ENCODE results near the gene ARAP2.

The ARAP2 gene

DNA sequence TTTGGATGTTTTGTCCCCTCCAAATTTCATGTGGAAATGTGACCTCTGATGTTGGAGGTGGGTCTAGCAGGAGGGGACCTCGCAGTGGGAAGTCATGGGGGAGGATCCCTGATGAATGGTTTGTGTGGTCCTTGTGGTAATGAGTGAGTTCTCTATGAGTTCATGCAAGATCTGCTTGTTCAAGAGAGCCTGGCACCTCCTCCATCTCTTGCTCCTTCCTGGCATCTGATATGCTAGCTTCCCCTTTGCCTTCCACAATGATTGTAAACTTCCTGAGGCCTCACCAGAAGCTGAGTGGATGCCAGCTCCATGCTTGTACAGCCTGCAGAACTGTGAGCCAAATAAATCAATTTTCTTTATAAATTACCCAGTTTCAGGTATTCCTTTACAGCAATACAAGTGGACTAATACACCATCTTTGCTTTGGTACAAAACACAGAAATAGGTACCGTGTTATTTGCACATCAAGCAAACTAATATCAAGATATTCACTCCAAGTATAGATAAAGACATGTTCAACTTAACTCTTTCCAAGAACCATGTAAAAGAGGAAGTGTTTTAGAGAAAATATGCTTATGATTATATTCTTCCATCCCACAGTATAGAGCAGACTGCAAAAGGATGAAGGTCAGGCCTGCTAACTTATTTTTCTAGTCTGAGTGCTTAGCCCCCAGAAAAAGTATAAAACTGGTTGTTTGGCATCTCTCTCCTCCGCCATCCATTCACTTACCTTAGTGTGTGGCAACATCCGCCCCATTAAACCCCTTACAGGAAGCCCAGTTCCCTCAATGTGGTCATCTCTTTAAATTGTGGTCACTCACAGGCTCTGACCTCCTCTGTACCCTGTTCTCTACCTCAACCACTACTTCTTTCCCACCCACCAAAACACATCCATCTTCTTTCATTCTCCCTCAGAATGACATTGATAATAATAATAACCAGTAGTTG lies 6.7 kb downstream of the ARAP2 start:
- Histone ChIP-seq H3K27me3 (ENCODE audit: control insufficient read depth, insufficient read depth, low read length, poor library complexity, severe bottlenecking) (no peaks in the 10 kb centered on the region), H3K9me3 (ENCODE audit: control insufficient read depth, low read length) (no peaks in the 10 kb centered on the region), H3K4me1 (ENCODE audit: control insufficient read depth, insufficient read depth, low read length) (no peaks in the 10 kb centered on the region), H3K4me3 (ENCODE audit: insufficient read depth, low read depth, low read length) (no peak overlapping the region), H3K27ac (ENCODE audit: insufficient read depth, low read depth, low read length, poor library complexity, severe bottlenecking) (no peak overlapping the region), H3K36me3 (ENCODE audit: control insufficient read depth, insufficient read depth, low read length) (no peaks in the 10 kb centered on the region)
- WGBS, 2 experiments, result 87 to 93% methylated on average over 4 of the region's 4 CpGs

DNA sequence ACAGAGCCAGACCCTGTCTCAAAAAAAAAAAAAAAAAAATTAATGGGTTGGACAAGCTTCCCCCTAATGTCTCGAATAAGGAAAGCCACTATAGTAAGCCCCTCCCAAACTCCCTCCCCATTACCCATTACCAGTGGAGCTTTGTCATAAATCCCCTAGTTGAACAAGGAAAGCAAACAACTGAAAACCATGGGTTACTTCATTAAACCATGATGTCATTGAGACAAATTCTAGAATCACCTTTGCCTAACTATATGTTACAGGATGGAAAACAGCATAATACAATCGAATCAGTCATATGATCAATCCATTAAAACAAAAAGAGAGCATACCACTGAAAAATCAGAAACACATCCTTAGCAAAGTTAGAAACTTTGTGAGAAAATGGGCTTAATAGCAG lies 8.2 kb downstream of the ARAP2 start:
- Histone ChIP-seq H3K27ac (ENCODE audit: insufficient read depth, low read depth, low read length, poor library complexity, severe bottlenecking) (no peak overlapping the region), H3K9me3 (ENCODE audit: control insufficient read depth, low read length) (no peaks in the 10 kb centered on the region), H3K4me1 (ENCODE audit: control insufficient read depth, insufficient read depth, low read length) (no peaks in the 10 kb centered on the region), H3K27me3 (ENCODE audit: control insufficient read depth, insufficient read depth, low read length, poor library complexity, severe bottlenecking) (no peaks in the 10 kb centered on the region), H3K4me3 (ENCODE audit: insufficient read depth, low read depth, low read length) (no peak overlapping the region), H3K36me3 (ENCODE audit: control insufficient read depth, insufficient read depth, low read length) (no peaks in the 10 kb centered on the region)
- WGBS, 2 experiments, result 86 to 92% methylated on average over 1 to 2 of the region's 2 CpGs

DNA sequence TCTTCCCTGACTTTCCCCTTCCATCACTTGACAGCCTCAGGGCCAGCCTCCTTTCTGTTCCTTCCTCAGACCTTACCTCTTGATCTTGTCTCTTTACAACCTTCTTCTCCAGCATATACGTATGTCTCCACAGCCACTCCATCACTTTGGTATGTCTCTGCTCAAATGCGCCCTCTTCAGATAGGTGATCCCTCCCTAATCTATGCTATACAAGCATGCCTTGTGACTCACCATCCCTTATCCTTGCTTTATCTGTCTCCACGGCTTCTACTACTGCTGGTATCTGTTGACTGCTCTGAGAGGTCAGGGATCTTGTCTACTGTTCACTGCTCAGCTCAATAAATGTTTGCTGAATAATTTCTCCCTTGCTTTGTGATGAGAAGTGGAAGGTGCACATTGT lies 9.0 kb downstream of the ARAP2 start:
- H3K9me3 ChIP-seq (ENCODE audit: control insufficient read depth, low read length), result no peaks in the 10 kb centered on the region
- WGBS, 2 experiments, result 73 to 74% methylated on average over 3 of the region's 3 CpGs
- no peaks in the 10 kb centered on the region for H3K36me3 ChIP-seq (ENCODE audit: control insufficient read depth, insufficient read depth, low read length)
- no peak overlapping the region for H3K4me3 ChIP-seq (ENCODE audit: insufficient read depth, low read depth, low read length)
- H3K27ac ChIP-seq (ENCODE audit: insufficient read depth, low read depth, low read length, poor library complexity, severe bottlenecking), result no peak overlapping the region
- H3K4me1 ChIP-seq (ENCODE audit: control insufficient read depth, insufficient read depth, low read length), result no peaks in the 10 kb centered on the region
- H3K27me3 ChIP-seq (ENCODE audit: control insufficient read depth, insufficient read depth, low read length, poor library complexity, severe bottlenecking), result no peaks in the 10 kb centered on the region

DNA sequence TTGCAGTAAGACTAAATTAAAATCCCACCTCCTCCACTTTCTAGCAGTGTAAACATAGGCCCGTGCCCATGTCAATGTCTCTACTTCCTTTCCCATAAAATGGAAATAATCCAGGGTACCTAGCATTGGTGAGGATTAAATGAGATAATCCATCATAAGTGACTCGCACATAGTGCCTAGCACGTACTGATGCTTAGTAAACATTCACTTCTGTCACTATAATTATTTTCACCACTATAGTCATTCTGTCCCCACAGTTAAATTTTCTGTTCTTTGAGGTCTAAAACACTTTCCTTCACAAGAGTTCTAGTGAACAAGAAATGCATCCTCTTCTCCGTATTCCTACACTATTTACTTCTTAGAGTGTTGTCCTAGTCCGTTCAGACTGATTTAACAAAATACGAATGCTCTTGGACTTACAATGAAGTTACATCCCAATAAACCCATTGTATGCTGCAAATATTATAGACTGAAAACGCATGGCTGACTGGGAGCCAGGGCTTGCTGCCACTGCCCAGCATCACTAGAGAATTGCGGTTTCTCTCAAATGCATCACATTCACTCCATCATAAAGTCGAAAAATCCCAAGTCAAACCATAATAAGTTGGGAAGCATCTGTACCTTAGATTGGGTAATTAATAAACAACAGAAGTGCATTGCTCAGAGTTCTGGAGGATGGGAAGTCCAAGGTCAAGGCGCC lies 10.6 kb downstream of the ARAP2 start:
- 91 to 92% methylated on average over 9 to 10 of the region's 10 CpGs for WGBS, 2 experiments
- no peaks in the 10 kb centered on the region for H3K4me1 ChIP-seq (ENCODE audit: control insufficient read depth, insufficient read depth, low read length)

DNA sequence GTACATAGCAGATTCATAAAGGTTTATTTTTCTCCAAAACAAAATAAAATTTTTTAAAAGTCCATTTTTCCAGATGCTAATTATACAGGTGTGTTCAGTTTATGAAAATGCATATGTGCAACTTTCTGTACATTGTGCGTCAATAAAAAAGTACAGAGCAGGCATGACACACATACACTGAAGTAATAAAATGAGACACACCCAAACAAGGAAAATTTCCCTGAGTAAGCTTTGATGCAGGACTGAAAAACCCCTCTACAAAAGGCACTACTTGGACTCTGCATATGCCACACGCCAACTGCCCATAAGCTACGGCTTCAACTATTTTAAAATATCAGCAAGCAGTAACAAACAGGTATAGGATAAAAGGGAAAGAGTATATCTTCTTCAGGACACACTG lies 13.8 kb downstream of the ARAP2 start:
- no peaks in the 10 kb centered on the region for H3K4me1 ChIP-seq (ENCODE audit: control insufficient read depth, insufficient read depth, low read length)
- H3K27me3 ChIP-seq (ENCODE audit: control insufficient read depth, insufficient read depth, low read length, poor library complexity, severe bottlenecking), result no peaks in the 10 kb centered on the region
- H3K9me3 ChIP-seq (ENCODE audit: control insufficient read depth, low read length), result no peaks in the 10 kb centered on the region
- 100% methylated on average over 1 of the region's 3 CpGs for WGBS, 2 experiments
- H3K4me3 ChIP-seq (ENCODE audit: insufficient read depth, low read depth, low read length), result no peak overlapping the region
- H3K36me3 ChIP-seq (ENCODE audit: control insufficient read depth, insufficient read depth, low read length), result no peaks in the 10 kb centered on the region
- H3K27ac ChIP-seq (ENCODE audit: insufficient read depth, low read depth, low read length, poor library complexity, severe bottlenecking), result no peak overlapping the region

More for the DNA sequence above, 10.6 kb downstream of the ARAP2 start:
- H3K4me3 ChIP-seq (ENCODE audit: insufficient read depth, low read depth, low read length), result no peak overlapping the region
- H3K9me3 ChIP-seq (ENCODE audit: control insufficient read depth, low read length), result no peaks in the 10 kb centered on the region
- H3K36me3 ChIP-seq (ENCODE audit: control insufficient read depth, insufficient read depth, low read length), result no peaks in the 10 kb centered on the region
- no peak overlapping the region for H3K27ac ChIP-seq (ENCODE audit: insufficient read depth, low read depth, low read length, poor library complexity, severe bottlenecking)
- no peaks in the 10 kb centered on the region for H3K27me3 ChIP-seq (ENCODE audit: control insufficient read depth, insufficient read depth, low read length, poor library complexity, severe bottlenecking)

DNA sequence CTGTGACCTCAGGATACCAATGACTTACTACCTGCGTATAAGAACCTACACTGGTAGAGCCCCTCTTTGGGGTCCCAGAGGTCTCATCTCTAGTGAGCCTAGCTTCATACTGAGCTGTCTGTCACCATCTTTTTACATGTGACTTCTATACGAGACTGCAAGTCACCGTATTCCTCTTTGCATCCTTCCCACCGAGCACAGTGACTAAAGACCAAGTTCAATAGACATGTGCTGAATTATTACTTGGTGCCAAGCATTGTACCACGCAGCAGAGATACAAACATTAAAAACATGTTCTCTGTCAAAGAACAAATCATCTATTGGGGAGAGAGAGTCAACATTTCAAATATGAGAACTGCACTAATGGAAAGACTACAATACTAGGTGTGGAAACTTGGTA lies 16.4 kb downstream of the ARAP2 start:
- 92 to 93% methylated on average over 4 to 5 of the region's 5 CpGs for WGBS, 2 experiments
- H3K9me3 ChIP-seq (ENCODE audit: control insufficient read depth, low read length), result no peaks in the 10 kb centered on the region

DNA sequence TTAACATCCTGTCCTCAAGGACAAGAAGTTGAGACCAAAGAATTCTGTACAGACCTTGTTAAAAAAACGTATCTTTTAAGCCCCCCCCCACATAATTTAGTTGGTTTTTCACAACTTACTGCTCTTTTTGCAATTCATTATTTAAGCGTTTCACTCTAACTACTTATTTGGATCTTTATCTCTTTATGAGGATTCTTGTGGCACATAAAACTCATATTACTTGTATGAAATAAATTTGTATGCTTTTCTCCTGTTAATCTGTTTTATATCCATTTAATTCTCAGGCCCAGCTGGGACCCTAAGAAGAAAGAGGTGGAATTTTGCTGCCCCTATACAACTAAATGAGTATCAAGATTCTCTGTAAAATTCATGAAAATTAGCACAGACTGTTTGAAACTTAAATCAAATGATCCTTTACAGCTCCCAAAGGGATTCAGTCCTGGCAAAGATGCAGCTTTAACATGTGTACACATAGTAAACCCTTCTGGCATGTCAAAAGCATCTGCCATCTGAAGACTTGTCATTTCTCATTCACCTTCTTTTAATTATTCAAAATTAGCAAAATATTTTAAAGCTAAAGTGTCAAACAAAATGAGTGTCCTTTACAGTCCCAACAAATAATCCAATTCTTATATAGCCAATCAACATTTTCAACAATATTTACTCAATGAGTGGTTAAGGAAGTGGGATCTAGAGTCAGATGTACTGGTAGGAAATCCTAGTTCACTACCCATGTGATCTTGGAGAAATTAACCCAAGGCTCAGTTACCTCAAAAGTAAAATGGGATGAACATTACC lies 17.7 kb downstream of the ARAP2 start:
- H3K36me3 ChIP-seq (ENCODE audit: control insufficient read depth, insufficient read depth, low read length), result no peaks in the 10 kb centered on the region
- H3K27ac ChIP-seq (ENCODE audit: insufficient read depth, low read depth, low read length, poor library complexity, severe bottlenecking), result no peak overlapping the region
- no peaks in the 10 kb centered on the region for H3K27me3 ChIP-seq (ENCODE audit: control insufficient read depth, insufficient read depth, low read length, poor library complexity, severe bottlenecking)
- 69 to 93% methylated on average over 1 to 2 of the region's 2 CpGs for WGBS, 2 experiments
- H3K4me1 ChIP-seq (ENCODE audit: control insufficient read depth, insufficient read depth, low read length), result no peaks in the 10 kb centered on the region
- H3K4me3 ChIP-seq (ENCODE audit: insufficient read depth, low read depth, low read length), result no peak overlapping the region
- no peaks in the 10 kb centered on the region for H3K9me3 ChIP-seq (ENCODE audit: control insufficient read depth, low read length)

More for the DNA sequence above, 16.4 kb downstream of the ARAP2 start:
- H3K27ac ChIP-seq (ENCODE audit: insufficient read depth, low read depth, low read length, poor library complexity, severe bottlenecking), result no peak overlapping the region
- H3K4me1 ChIP-seq (ENCODE audit: control insufficient read depth, insufficient read depth, low read length), result no peaks in the 10 kb centered on the region
- H3K4me3 ChIP-seq (ENCODE audit: insufficient read depth, low read depth, low read length), result no peak overlapping the region
- no peaks in the 10 kb centered on the region for H3K27me3 ChIP-seq (ENCODE audit: control insufficient read depth, insufficient read depth, low read length, poor library complexity, severe bottlenecking)
- no peaks in the 10 kb centered on the region for H3K36me3 ChIP-seq (ENCODE audit: control insufficient read depth, insufficient read depth, low read length)

DNA sequence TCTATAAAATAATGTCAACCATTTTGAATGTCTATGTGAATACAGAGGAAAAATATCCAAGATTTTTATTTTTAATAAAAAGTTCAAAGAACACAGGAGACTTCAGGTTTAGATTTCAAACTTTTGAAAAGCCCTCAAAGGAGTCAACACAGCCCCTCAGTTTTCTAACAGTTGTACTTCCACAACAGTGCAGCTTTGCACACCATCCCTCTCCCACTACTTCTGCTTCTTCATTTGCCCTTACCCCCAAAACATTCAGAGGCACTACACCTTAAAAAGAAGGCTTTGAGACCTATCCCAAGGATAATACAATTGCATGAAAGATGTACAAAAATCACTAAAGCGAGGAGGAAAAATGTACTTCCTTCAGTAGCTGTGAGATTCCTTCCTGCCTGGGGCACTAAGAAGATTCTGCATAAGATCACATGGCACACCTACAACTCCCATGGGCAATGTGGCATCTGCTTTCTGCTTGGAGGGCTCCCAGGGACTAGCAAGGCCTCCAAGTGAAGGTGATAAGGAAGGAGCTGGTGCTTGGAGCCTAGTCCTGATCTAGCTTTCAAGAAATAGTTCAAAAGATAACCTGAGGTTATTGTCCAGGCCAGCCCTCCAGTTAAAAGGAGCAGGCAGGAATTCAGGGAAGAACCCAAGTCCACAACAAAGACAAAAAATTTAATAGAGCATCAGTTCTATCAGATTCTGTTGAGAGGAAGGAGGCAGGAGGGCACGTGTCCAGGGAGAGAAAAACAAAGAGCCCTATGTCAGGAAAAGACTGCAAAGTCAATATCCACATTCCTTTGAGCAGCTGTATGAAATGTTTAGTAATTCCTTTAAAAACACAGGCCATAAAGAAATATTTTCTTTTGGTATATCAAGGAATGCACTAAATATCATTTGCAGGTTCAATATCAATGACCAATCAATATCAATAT lies 19.1 kb downstream of the ARAP2 start:
- H3K9me3 ChIP-seq (ENCODE audit: control insufficient read depth, low read length), result no peaks in the 10 kb centered on the region

DNA sequence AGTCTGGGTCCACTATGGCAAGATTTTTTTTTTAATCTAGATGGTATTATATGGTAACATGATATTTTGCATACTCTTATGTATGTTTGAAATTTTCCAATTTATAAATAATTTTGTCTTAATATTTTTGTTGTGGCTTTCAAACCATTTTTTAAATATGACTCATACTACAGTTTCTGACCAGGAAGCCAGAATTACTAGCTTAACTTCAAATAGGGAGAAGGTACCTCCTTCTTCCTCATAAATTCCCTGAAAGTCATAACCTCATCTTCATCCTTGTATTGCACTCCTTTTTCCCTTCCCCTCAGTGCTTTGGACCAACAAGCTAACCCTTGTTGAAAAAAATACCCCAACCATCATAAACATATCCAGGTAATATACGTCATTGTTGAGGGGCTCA lies 21.6 kb downstream of the ARAP2 start:
- no peaks in the 10 kb centered on the region for H3K9me3 ChIP-seq (ENCODE audit: control insufficient read depth, low read length)
- no peaks in the 10 kb centered on the region for H3K27me3 ChIP-seq (ENCODE audit: control insufficient read depth, insufficient read depth, low read length, poor library complexity, severe bottlenecking)
- H3K4me1 ChIP-seq (ENCODE audit: control insufficient read depth, insufficient read depth, low read length), result no peaks in the 10 kb centered on the region
- WGBS, 2 experiments, result 100% methylated on average over 1 of the region's 1 CpG; no CpG with 5 or more reads in 1 of the 2 experiments
- H3K36me3 ChIP-seq (ENCODE audit: control insufficient read depth, insufficient read depth, low read length), result no peaks in the 10 kb centered on the region
- no peak overlapping the region for H3K27ac ChIP-seq (ENCODE audit: insufficient read depth, low read depth, low read length, poor library complexity, severe bottlenecking)
- no peak overlapping the region for H3K4me3 ChIP-seq (ENCODE audit: insufficient read depth, low read depth, low read length)

More for the DNA sequence above, 19.1 kb downstream of the ARAP2 start:
- WGBS, 2 experiments, result 88 to 93% methylated on average over 2 of the region's 2 CpGs
- Histone ChIP-seq H3K27me3 (ENCODE audit: control insufficient read depth, insufficient read depth, low read length, poor library complexity, severe bottlenecking) (no peaks in the 10 kb centered on the region), H3K36me3 (ENCODE audit: control insufficient read depth, insufficient read depth, low read length) (no peaks in the 10 kb centered on the region), H3K4me1 (ENCODE audit: control insufficient read depth, insufficient read depth, low read length) (no peaks in the 10 kb centered on the region), H3K27ac (ENCODE audit: insufficient read depth, low read depth, low read length, poor library complexity, severe bottlenecking) (no peak overlapping the region), H3K4me3 (ENCODE audit: insufficient read depth, low read depth, low read length) (no peak overlapping the region)
